Measurements from ENCODE around the gene DNAH10.

GRCh38 chr12:123952037-123952436 lies 189.9 kb downstream of the DNAH10 start:
- TF ChIP-seq SUZ12 (IDR thresholded peaks at IDR 0.05; ENCODE audit: extremely low read depth, insufficient read depth, insufficient read length) (no peak), YY1 (IDR thresholded peaks at IDR 0.05; ENCODE audit: insufficient read depth, insufficient read length) (no peak), ZNF274 (IDR thresholded peaks at IDR 0.05; ENCODE audit: low read depth, low read length) (no peak)
